ENCODE results near the gene SLC9A9. TPM values are rescaled to one million over a fixed set of nuclear protein-coding genes. Genes with fewer than 3 reads are reported as not detected.

Gene SLC9A9
- total and polyA plus RNA-seq, 2 of the 8 experiments (the other 6 are each of a cell fraction or from before 2014, with no cell fraction given) = 0.48 to 1.1 TPM

- no peak for TF ChIP-seq CHD7 (IDR thresholded peaks at IDR 0.05; ENCODE audit: insufficient replicate concordance, low read length)
- TF ChIP-seq CHD1 (IDR thresholded peaks at IDR 0.05; ENCODE audit: low read depth, low read length) = no peak
- no peak for TF ChIP-seq TAF1 (IDR thresholded peaks at IDR 0.05; ENCODE audit: low read depth, low read length)
- TF ChIP-seq SUZ12 (IDR thresholded peaks at IDR 0.05; ENCODE audit: low read length) = no peak
- TF ChIP-seq KDM5A (IDR thresholded peaks at IDR 0.05; ENCODE audit: low read length) = no peak
- no peak for TF ChIP-seq CEBPB (IDR thresholded peaks at IDR 0.05; ENCODE audit: low read depth, low read length)
- no peak for TF ChIP-seq KDM1A (IDR thresholded peaks at IDR 0.05; ENCODE audit: borderline replicate concordance, low read length)
- no peak for TF ChIP-seq POLR2AphosphoS5 (IDR thresholded peaks at IDR 0.05; ENCODE audit: low read depth, low read length)
- no peak for TF ChIP-seq JUND (IDR thresholded peaks at IDR 0.05; ENCODE audit: low read length)
- TF ChIP-seq USF2 (IDR thresholded peaks at IDR 0.05; ENCODE audit: low read length) = no peak
- no peak for TF ChIP-seq POLR2A (IDR thresholded peaks at IDR 0.05; ENCODE audit: control extremely low read depth in 1 of 2, low read depth in 2 of 2, low read length in 2 of 2)
- TF ChIP-seq GABPA (IDR thresholded peaks at IDR 0.05; ENCODE audit: borderline replicate concordance, insufficient read depth, low read length) = no peak
Observed at GRCh38 chr3:143840636-143841035, 7.6 kb downstream of the SLC9A9 start (continued).
